GM15510 (cell line): ENCODE measurements around the gene AKT2.

ENCODE experiments used
- POLR2A ChIP-seq: IDR thresholded peaks from 3 replicates; pipeline ENCODE4 v1.6.1; 2011; ENCODE audit warnings: borderline replicate concordance; ENCODE audit not compliant: insufficient read length; ENCODE audit errors: extremely low read depth

The AKT2 gene

DNA sequence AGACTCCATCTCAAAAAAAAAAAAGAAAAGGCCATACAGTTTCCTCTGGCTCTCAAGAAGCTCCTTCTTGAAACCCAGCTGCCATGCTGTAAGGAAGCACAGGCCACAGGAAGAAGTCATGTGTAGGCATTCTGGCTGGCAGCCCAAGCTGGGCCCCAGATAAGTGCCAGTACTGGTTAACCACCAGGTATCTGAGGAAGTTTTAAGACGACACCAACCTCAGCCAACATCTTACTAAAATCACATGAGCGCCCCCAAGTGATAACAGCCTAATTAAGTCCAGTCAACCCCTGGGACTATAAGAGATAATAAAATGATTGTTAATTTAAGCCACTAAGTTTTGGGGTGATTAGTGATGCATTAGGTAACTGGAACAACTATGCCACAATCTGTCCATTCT is 27.4 kb upstream of the AKT2 start:
- no peak for TF ChIP-seq POLR2A

- no peak for TF ChIP-seq POLR2A
Observed at GRCh38 chr19:40309666-40310065, 24.5 kb upstream of the AKT2 start.

- no peak for TF ChIP-seq POLR2A
Observed at GRCh38 chr19:40305403-40305802, 20.3 kb upstream of the AKT2 start.

- TF ChIP-seq POLR2A: no peak
Observed at GRCh38 chr19:40304306-40304705, 19.2 kb upstream of the AKT2 start.

DNA sequence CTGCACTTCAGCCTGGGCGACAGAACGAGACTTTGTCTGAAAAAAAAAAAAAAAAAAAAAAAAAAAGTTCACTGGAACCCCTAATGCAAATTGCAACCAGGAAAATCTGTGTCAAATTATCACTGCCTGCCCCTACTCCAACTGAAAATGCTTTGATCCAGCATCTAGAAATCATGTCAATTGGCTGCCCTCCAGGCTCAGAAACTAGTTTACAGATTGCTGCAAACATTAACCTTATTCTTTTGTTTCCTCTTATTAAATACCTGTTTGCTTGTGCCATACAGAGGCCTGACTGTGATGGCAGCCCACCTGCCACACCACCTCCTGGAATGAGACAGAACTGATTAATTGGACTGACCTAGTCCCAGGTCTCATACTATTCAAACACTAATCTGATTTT is 18.6 kb upstream of the AKT2 start:
- TF ChIP-seq POLR2A: no peak

GRCh38 chr19:40302224-40303011 is 17.3 kb upstream of the AKT2 start:
- TF ChIP-seq POLR2A: no peak

GRCh38 chr19:40300668-40301067 is 15.5 kb upstream of the AKT2 start:
- no peak for TF ChIP-seq POLR2A

- TF ChIP-seq POLR2A: no peak
Observed at GRCh38 chr19:40298026-40298425, 12.9 kb upstream of the AKT2 start.

- no peak for TF ChIP-seq POLR2A
Observed at GRCh38 chr19:40294560-40294959, 9.4 kb upstream of the AKT2 start.

- no peak for TF ChIP-seq POLR2A
Observed at GRCh38 chr19:40286971-40287421, 1.9 kb upstream of the AKT2 start.

GRCh38 chr19:40286235-40286970 is 1.3 kb upstream of the AKT2 start:
- no peak for TF ChIP-seq POLR2A

- TF ChIP-seq POLR2A: peak; percentile 60
Observed at GRCh38 chr19:40285353-40286234, 449 bp upstream of the AKT2 start.

- no peak for TF ChIP-seq POLR2A
Observed at GRCh38 chr19:40284251-40284500, 969 bp downstream of the AKT2 start.

GRCh38 chr19:40283414-40284250 is 1.5 kb downstream of the AKT2 start:
- TF ChIP-seq POLR2A: no peak
